Activated CD4-positive, alpha-beta T cell treated with anti-CD3 and anti-CD28 coated beads for 4 hours (primary cell): Measurements from ENCODE around the gene MEMO1.
A peak's percentile ranks its signal among the peaks of the same experiment; 100 is the strongest.
"Not testable (repeated sequence)": the region's sequence is repeated elsewhere in the genome, so short reads cannot be mapped to it uniquely, and the experiment has no call there.

Experiments used
- DNase-seq, 2 donors: peaks; one replicate each; pipeline ENCODE4 v3.0.0-alpha.2; 2020

MEMO1 gene

GRCh38 chr2:31956312-31956711, 54.5 kb downstream of the MEMO1 start:
- DNase-seq = no peak

GRCh38 chr2:31953095-31953494, 57.7 kb downstream of the MEMO1 start:
- DNase-seq = not testable (repeated sequence)

GRCh38 chr2:31950946-31951562, 59.8 kb downstream of the MEMO1 start:
- no peak for DNase-seq

- no peak for DNase-seq
Observed at GRCh38 chr2:31947871-31948270, 62.9 kb downstream of the MEMO1 start.

- no peak for DNase-seq
Observed at GRCh38 chr2:31946838-31947237, 64.0 kb downstream of the MEMO1 start.

- no peak for DNase-seq
Observed at GRCh38 chr2:31945572-31945935, 65.3 kb downstream of the MEMO1 start.

- DNase-seq = no peak
Observed at GRCh38 chr2:31944828-31945571, 65.8 kb downstream of the MEMO1 start.

GRCh38 chr2:31943636-31944225, 67.1 kb downstream of the MEMO1 start:
- DNase-seq = no peak

- no peak for DNase-seq
Observed at GRCh38 chr2:31940920-31941319, 69.9 kb downstream of the MEMO1 start.

- no peak for DNase-seq
Observed at GRCh38 chr2:31937741-31938140, 73.1 kb downstream of the MEMO1 start.

GRCh38 chr2:31935370-31935769, 75.4 kb downstream of the MEMO1 start:
- no peak for DNase-seq

- peak in 1 of 2 donors; percentile 7 for DNase-seq
Observed at GRCh38 chr2:31933066-31933465, 77.7 kb downstream of the MEMO1 start.

- DNase-seq = no peak
Observed at GRCh38 chr2:31932589-31932988, 78.2 kb downstream of the MEMO1 start.

GRCh38 chr2:31931916-31932315, 78.9 kb downstream of the MEMO1 start:
- DNase-seq = no peak

GRCh38 chr2:31925517-31925916, 85.3 kb downstream of the MEMO1 start:
- DNase-seq = no peak

- no peak for DNase-seq
Observed at GRCh38 chr2:31923662-31924061, 87.1 kb downstream of the MEMO1 start.

GRCh38 chr2:31922542-31923408, 88.0 kb downstream of the MEMO1 start:
- no peak for DNase-seq

GRCh38 chr2:31920962-31921361, 89.8 kb downstream of the MEMO1 start:
- no peak for DNase-seq

GRCh38 chr2:31919499-31919898, 91.3 kb downstream of the MEMO1 start:
- DNase-seq = no peak

- DNase-seq = no peak
Observed at GRCh38 chr2:31909661-31910060, 101.1 kb downstream of the MEMO1 start.

GRCh38 chr2:31907491-31907890, 103.3 kb downstream of the MEMO1 start:
- DNase-seq = not testable (repeated sequence)

GRCh38 chr2:31903109-31903780, 107.6 kb downstream of the MEMO1 start:
- DNase-seq = no peak

- no peak for DNase-seq
Observed at GRCh38 chr2:31901900-31902299, 108.9 kb downstream of the MEMO1 start.
